GM23338 (cell line): Measurements from ENCODE around the gene SMIM44. TPM values are rescaled to one million over a fixed set of nuclear protein-coding genes. Genes with fewer than 3 reads are reported as not detected.

Source experiments
- ATAC-seq: fragments of 200-7000 bp; cut with Tn5 transposase; 3 replicates; pipeline ENCODE4 v1.9.1; 2020
- DNase-seq: peaks from one replicate; pipeline ENCODE4 v3.0.0-alpha.2; 2015; ENCODE audit warnings: low spot score
- H2AFZ ChIP-seq: fragments of 200-600 bp; sonication (generic); 2 replicates; pipeline ENCODE4 v1.8.0; 2016; ENCODE audit warnings: antibody characterized with exemption, mild to moderate bottlenecking, moderate library complexity
- H3F3A ChIP-seq: fragments of 200-600 bp; sonication (generic); replicated peaks from 2 replicates; pipeline ENCODE4 v1.8.0; 2017; ENCODE audit warnings: antibody characterized with exemption, mixed run types, low read depth
- H3K27ac ChIP-seq: fragments of 200-600 bp; sonication (generic); 2 replicates; pipeline ENCODE4 v1.6.1; 2016; ENCODE audit warnings: low read depth
- H3K27me3 ChIP-seq: fragments of 200-600 bp; sonication (generic); 2 replicates; pipeline ENCODE4 v1.8.0; 2016; ENCODE audit warnings: mild to moderate bottlenecking, mixed run types, moderate library complexity; ENCODE audit not compliant: insufficient read depth
- H3K36me3 ChIP-seq: fragments of 200-600 bp; sonication (generic); 2 replicates; pipeline ENCODE4 v1.8.0; 2016; ENCODE audit warnings: mild to moderate bottlenecking; ENCODE audit not compliant: insufficient read depth
- H3K4me1 ChIP-seq: fragments of 200-600 bp; sonication (generic); 2 replicates; pipeline ENCODE4 v1.8.0; 2016; ENCODE audit warnings: mild to moderate bottlenecking, moderate library complexity; ENCODE audit not compliant: insufficient read depth
- H3K4me2 ChIP-seq: fragments of 200-600 bp; sonication (generic); 2 replicates; pipeline ENCODE4 v1.7.1; 2017; ENCODE audit warnings: mixed run types
- H3K4me3 ChIP-seq: fragments of 200-600 bp; sonication (generic); 2 replicates; pipeline ENCODE4 v1.6.1; 2016; ENCODE audit warnings: mixed run types
- H3K79me2 ChIP-seq: fragments of 200-600 bp; sonication (generic); replicated peaks from 2 replicates; pipeline ENCODE4 v1.8.0; 2017; ENCODE audit warnings: mild to moderate bottlenecking; ENCODE audit not compliant: insufficient read depth
- H3K9me2 ChIP-seq: fragments of 200-600 bp; sonication (generic); 2 replicates; pipeline ENCODE4 v1.8.0; 2017; ENCODE audit not compliant: insufficient read depth
- H4K20me1 ChIP-seq: fragments of 200-600 bp; sonication (generic); replicated peaks from 2 replicates; pipeline ENCODE4 v1.8.0; 2017; ENCODE audit warnings: mild to moderate bottlenecking; ENCODE audit not compliant: insufficient read depth
- H3K27ac Mint-ChIP-seq: 2 replicates; pipeline ENCODE4 v1.8.0; 2020; ENCODE audit warnings: inconsistent platforms, mild to moderate bottlenecking, moderate library complexity, mixed read lengths
- H3K27me3 Mint-ChIP-seq: 3 replicates; pipeline ENCODE4 v1.8.0; 2022; ENCODE audit warnings: low read depth, mild to moderate bottlenecking, moderate library complexity, mixed read lengths, inconsistent platforms; ENCODE audit not compliant: insufficient read depth, poor library complexity
- H3K36me3 Mint-ChIP-seq: 3 replicates; pipeline ENCODE4 v1.8.0; 2021; ENCODE audit warnings: low read depth, mild to moderate bottlenecking, inconsistent platforms, moderate library complexity, mixed read lengths
- H3K4me1 Mint-ChIP-seq: 3 replicates; pipeline ENCODE4 v1.8.0; 2020; ENCODE audit warnings: mild to moderate bottlenecking, inconsistent platforms, mixed read lengths
- H3K4me3 Mint-ChIP-seq: 3 replicates; pipeline ENCODE4 v1.8.0; 2021; ENCODE audit warnings: moderate library complexity, mild to moderate bottlenecking, inconsistent platforms, mixed read lengths
- H3K9me3 Mint-ChIP-seq: 3 replicates; pipeline ENCODE4 v1.8.0; 2020; ENCODE audit warnings: moderate library complexity, mild to moderate bottlenecking, inconsistent platforms, mixed read lengths
- CREB1 ChIP-seq: fragments of 250-450 bp; sonication (Bioruptor Pico); IDR thresholded peaks from 2 replicates; pipeline ENCODE4 v1.5.0; 2020; ENCODE audit warnings: low read depth, mild to moderate bottlenecking, moderate library complexity
- EZH2 ChIP-seq: fragments of 200-600 bp; sonication (generic); IDR thresholded peaks from one replicate; pipeline ENCODE4 v1.8.0; 2017; ENCODE audit warnings: antibody characterized with exemption, mild to moderate bottlenecking, low read depth; ENCODE audit not compliant: unreplicated experiment
- EZH2phosphoT487 ChIP-seq: fragments of 200-600 bp; sonication (generic); IDR thresholded peaks from one replicate; pipeline ENCODE4 v1.8.1; 2018; ENCODE audit warnings: antibody characterized with exemption; ENCODE audit not compliant: unreplicated experiment
- POLR2AphosphoS5 ChIP-seq: IDR thresholded peaks from 2 replicates; pipeline ENCODE4 v1.6.1; 2016; ENCODE audit warnings: antibody characterized with exemption, low read depth
- REST ChIP-seq: IDR thresholded peaks from one replicate; pipeline ENCODE4 v1.6.1; 2018; ENCODE audit warnings: antibody characterized with exemption; ENCODE audit not compliant: unreplicated experiment
- STAT1 ChIP-seq: IDR thresholded peaks from one replicate; pipeline ENCODE4 v1.6.1; 2016; ENCODE audit warnings: antibody characterized with exemption; ENCODE audit not compliant: unreplicated experiment
- ZNF462 ChIP-seq: fragments of 250-450 bp; sonication (Bioruptor Pico); IDR thresholded peaks from 2 replicates; pipeline ENCODE4 v1.5.0; 2020; ENCODE audit warnings: mild to moderate bottlenecking, moderate library complexity
- polyA plus RNA-seq: library from polyadenylated mRNA; unstranded; fragments of >200 nt; fragmentation: Nextera tagmentation; extraction: Ambion mirVana; gene quantifications from 2 replicates; pipeline ENCODE4 v1.2.1, GENCODE V29; 2016
- total RNA-seq: library from RNA; depleted of rRNA; stranded (reverse); fragments of >200 nt; shearing (Covaris generic); gene quantifications from 2 replicates; pipeline ENCODE4 v1.2.3, GENCODE V29; 2014

SMIM44 gene
- total and polyA plus RNA-seq, 2 experiments from 2014 or later: not detected

- no peaks in the 10 kb centered on the region; the same call in 1 of the 2 replicates for H4K20me1 ChIP-seq
- Mint-ChIP-seq H3K4me1 (peaks cover 40% of the 10 kb centered on the region), H3K36me3 (peaks cover 9% of the 10 kb centered on the region), H3K9me3 (no peaks in the 10 kb centered on the region; the same call in 1 of the 3 replicates), H3K4me3 (no peak overlapping the region; the same call in 2 of the 3 replicates), H3K27ac (no peak overlapping the region), H3K27me3 (peaks cover 12% of the 10 kb centered on the region)
- H3K79me2 ChIP-seq: peaks cover 54% of the 10 kb centered on the region
- H3K27ac ChIP-seq: no peak overlapping the region
- no peaks in the 10 kb centered on the region for H3K9me2 ChIP-seq
- peak overlapping the region; percentile 70; the same call in 1 of the 2 replicates for H3K4me2 ChIP-seq
- H3F3A ChIP-seq: no peaks in the 10 kb centered on the region
- H3K4me1 ChIP-seq: peaks cover 29% of the 10 kb centered on the region
- H3K4me3 ChIP-seq: no peak overlapping the region
- DNase-seq: no peak
- TF ChIP-seq ZNF462 (CRISPR knock-in tag): no peak
- TF ChIP-seq REST: no peak
- TF ChIP-seq STAT1: no peak
- TF ChIP-seq POLR2AphosphoS5: no peak
- no peak for TF ChIP-seq EZH2phosphoT487
- no peak for TF ChIP-seq CREB1 (CRISPR knock-in tag)
- no peak for TF ChIP-seq EZH2
- no peaks in the 10 kb centered on the region for H3K27me3 ChIP-seq
- no peak overlapping the region for H2AFZ ChIP-seq
- no peaks in the 10 kb centered on the region for H3K36me3 ChIP-seq
- peak; percentile 14 for ATAC-seq
These were observed 35.9 kb upstream of the SMIM44 start for GRCh38 chr19:3519126-3519525.
